Suppressor macrophage treated with lipopolysaccharide for 4 hours (primary cell): ENCODE measurements around the gene PLEKHM3.

Source experiments
- DNase-seq: peaks from one replicate; pipeline ENCODE4 v3.0.0-alpha.2; 2020

Gene PLEKHM3

DNA sequence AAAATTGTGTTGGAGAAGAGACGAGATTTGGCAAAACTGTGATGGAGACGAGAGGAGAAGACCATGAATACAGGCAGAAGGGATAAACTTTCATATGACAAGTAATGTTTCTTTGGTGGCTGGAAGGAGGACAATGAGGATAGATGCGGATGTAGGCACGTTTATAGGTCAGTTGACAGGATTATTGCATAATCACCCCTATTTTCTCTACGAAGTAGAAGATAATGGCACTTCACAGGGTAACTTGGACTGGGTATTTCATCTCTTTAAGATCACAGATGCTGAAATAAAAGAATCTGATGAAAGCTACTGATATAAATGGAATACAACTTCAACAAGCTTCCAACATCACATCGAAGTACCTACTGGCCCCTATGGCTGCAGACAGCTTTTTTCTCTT is 81.0 kb downstream of the PLEKHM3 start:
- no peak for DNase-seq

GRCh38 chr2:207939342-207940108 is 85.8 kb downstream of the PLEKHM3 start:
- no peak for DNase-seq

DNA sequence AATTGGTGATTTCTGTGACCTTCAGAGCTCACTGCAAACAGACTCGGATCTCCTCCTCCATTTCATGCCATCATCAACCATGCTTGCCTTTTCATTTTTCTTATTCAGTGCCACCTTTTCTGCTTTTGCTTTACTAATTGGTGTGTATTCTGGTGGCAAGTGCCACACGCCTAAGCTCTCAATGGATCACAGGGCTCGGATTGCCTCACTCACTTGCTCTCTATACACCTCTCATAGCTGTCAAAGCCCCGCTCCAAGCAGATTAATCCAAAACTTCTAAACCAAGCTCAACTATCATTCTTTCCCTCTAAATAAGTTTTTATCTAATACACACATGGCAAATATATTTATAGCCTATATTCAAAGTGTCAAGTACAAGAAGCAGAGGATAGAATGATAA is 86.4 kb downstream of the PLEKHM3 start:
- DNase-seq: no peak

DNA sequence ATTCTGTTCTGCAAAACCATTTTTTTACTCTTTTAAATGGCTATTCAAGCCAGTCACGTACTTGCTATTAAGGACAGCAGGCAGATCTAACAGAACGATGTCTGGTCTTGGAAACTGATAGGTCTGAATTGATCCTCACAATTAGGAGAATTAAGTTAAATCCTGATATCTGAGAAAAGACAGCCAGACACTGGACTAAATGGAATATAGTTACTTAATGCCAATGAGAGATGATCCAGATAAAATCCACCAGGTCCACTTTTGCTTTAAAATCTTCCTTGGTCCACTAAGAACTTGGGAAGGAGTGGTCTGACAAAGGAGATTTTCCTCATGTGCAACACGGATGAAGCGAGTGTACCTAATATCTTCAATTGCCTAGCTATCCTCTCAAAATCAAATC is 86.9 kb downstream of the PLEKHM3 start:
- DNase-seq: no peak

DNA sequence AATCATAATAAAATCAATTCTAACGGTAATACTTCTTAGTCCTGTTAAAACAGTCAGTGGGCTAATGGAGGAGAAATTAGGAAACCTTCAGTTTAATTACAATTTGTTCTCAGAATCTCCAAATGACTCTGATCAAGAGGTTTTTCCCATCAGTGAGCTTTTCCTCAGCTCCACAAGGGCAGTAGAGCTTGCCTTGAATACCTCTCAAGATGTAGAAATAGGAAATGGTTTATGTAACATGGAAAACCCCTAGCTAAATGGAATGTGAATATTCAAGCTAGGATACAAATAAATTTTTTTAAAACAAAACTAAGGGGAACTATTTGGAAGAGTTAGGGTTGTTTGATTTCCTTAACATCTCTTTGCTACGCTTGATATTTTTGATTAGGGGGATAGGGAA is 87.5 kb downstream of the PLEKHM3 start:
- DNase-seq: peak; percentile 59

DNA sequence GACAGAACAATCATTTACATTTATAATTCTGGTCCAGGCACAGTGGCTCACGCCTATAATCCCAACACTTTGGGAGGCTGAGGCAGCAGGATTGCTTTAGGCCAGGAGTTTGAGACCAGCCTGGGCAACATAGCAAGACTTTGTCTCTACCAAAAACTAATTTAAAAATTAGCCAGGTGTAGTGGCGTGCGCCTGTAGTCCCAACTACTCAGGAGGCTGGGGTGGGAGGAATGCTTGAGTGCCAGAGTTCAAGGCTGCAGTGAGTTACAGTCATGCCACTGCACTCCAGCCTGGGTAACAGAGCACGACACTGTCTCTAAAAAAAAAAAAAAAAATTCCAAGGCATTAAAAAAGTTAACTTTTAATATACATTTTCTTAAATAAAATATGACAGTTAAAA is 88.1 kb downstream of the PLEKHM3 start:
- no peak for DNase-seq

- no peak for DNase-seq
These were observed 88.9 kb downstream of the PLEKHM3 start for GRCh38 chr2:207936380-207936779.

- DNase-seq: no peak
These were observed 89.3 kb downstream of the PLEKHM3 start for GRCh38 chr2:207935991-207936370.

GRCh38 chr2:207935121-207935990 is 90.0 kb downstream of the PLEKHM3 start:
- DNase-seq: no peak

- DNase-seq: no peak
These were observed 90.6 kb downstream of the PLEKHM3 start for GRCh38 chr2:207934720-207935119.

DNA sequence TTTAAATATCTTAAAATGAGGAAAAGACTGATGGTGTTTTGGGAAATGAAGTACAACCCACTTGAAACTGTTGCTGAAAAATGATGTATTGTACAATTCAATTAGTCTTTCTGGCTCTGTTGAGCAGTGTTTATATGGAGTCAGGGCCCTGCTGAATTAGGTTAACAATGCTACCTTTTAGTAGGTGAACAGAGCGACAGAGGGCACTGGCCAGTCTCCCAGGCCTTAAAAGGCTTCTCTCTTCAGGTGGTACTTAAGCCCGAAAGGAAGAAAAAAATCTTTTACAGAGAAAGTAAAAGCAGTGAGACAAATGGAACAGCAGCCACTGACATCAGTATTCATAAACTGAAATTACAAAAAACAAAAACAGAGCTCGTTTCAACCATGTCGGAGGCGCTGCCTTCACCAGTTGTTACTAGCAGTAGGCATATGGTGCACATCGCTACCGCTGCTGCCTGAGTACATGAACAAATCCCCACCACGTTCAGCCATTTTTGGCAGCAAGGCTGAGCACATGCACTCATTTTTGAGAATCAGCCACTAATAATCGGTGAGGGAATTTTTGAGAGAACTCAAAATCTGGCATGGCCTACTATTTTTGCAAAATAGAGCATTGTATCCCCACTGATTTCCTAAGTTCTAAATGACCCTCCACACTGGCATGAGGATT is 91.8 kb downstream of the PLEKHM3 start:
- DNase-seq: no peak

GRCh38 chr2:207932106-207932505 is 93.2 kb downstream of the PLEKHM3 start:
- DNase-seq: no peak

DNA sequence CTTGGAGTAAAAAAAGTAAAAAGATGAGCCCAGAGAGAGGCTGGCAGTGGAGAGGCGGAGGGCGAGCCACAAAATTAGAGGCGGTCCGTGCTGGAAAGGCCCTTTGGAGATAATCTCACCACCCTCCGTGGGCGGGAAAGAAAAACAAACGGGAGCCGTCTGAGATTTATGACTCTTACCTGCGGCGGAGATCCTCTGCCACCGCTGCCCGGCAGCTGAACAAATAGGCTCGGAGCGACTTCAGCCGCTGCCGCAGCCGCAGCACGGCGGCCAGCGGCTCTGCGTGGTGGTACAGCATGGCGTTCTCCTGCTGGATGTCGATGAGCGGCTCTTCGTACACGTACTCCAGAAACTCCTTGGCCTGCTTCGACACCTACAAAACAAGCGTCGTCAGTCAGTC is 94.6 kb downstream of the PLEKHM3 start:
- no peak for DNase-seq

DNA sequence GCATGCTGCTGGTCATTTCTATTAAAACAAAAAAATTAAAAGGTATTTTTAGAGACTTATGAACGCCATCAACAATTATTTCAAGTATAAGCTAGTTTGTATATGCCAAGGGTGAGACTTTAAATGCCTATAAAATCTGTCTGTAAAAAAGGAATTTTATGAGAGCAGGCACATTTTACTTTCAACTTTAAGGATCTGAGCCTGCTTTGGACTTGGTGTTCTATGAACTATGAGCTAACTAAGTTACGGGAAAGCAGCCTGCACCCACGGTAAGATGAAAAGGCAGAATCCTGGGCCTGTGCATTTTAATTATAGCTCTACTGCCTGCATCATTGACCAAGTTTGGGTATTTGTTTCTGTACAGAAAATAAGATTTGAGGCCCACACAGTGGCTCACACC is 95.4 kb downstream of the PLEKHM3 start:
- DNase-seq: no peak

DNA sequence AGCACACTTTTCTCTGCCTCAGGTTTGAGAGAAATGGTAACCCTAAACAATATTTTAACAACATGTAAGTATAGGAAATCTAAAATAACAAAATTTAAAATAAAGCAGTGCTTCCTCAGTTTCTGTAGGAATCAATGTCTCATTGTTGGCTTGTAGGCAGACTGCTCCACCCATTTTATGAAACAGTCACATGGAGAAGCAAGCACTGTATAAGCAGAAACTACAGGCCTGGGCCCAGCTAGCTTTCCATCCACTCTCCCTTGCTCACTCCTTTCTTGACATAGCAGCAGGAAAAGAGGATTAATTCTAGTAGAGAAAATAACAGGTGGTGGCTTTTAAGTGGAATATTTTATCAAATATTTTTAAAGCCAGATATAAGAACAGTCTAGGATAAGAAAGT is 97.2 kb downstream of the PLEKHM3 start:
- peak; percentile 10 for DNase-seq

GRCh38 chr2:207926989-207927300 is 98.4 kb downstream of the PLEKHM3 start:
- DNase-seq: no peak

DNA sequence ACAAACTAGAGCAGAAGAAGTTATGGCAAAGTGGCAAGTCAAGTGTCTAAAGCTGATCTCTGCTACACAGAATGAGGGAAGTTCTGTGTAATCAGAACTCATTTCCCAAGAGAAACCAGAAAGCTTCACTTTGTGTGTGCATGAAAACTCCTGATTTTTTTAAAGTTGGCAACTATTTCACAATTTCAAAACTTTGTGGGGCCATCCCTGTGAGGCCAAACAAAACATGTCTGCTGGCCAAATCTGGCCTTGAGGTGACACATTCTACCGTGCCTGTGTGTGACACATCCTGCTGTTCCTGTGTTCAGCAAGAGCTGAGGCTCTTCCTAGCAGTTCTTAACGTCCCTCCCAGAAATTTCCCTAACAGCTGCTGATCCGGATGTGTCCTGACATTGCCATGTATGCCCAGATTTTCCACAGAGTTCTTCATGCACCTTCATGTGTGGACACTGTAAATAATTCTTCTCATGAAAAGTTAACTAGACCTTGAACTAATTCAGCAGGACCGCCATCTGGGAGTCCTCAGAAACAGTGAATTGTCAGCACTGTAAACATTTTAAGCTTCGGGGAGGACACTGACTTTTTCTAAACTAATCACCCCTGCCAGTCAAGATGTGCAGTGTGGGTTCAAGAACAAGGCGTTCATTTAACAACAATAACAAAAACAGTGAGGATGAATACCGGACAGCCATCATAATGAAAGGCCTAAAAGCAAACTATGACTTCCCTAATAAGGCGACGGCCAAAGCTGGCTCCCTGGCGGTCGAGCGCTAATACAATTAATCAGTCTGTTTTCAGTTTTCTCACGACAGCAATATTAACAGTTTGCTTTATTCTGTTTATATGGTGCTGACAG is 99.0 kb downstream of the PLEKHM3 start:
- DNase-seq: peak; percentile 75

GRCh38 chr2:207925601-207926000 is 99.7 kb downstream of the PLEKHM3 start:
- no peak for DNase-seq

DNA sequence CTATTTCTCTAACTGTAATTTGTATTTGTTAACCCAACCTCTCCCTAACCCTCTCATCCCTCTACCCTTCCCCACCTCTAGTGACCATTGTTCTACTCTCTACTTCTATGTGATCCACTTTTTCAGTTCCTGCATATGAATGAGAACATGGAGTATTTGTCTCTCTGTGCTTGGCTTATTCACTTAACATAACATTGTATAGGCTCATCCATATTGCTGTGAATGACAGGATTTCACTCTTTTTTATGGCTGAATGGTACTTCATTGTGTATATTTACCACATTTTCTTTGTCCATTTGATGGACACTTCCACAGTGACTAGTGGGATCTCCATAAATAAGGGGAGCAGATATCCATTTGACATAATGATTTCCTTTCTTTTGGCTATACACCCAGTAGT is 103.7 kb downstream of the PLEKHM3 start:
- no peak for DNase-seq

- DNase-seq: no peak
These were observed 104.6 kb downstream of the PLEKHM3 start for GRCh38 chr2:207920721-207921120.

- DNase-seq: no peak
These were observed 105.0 kb downstream of the PLEKHM3 start for GRCh38 chr2:207920321-207920720.

GRCh38 chr2:207919164-207919919 is 106.0 kb downstream of the PLEKHM3 start:
- DNase-seq: no peak
